Suppressor macrophage treated with lipopolysaccharide for 1 hour (primary cell): Measurements from ENCODE around the gene OR6C4.
"Not testable (repeated sequence)": the region's sequence is repeated elsewhere in the genome, so short reads cannot be mapped to it uniquely, and the experiment has no call there.

Experiments used
- DNase-seq, 3 donors: peaks; one replicate each; pipeline ENCODE4 v3.0.0-alpha.2; 2020 to 2022

OR6C4 gene

DNA sequence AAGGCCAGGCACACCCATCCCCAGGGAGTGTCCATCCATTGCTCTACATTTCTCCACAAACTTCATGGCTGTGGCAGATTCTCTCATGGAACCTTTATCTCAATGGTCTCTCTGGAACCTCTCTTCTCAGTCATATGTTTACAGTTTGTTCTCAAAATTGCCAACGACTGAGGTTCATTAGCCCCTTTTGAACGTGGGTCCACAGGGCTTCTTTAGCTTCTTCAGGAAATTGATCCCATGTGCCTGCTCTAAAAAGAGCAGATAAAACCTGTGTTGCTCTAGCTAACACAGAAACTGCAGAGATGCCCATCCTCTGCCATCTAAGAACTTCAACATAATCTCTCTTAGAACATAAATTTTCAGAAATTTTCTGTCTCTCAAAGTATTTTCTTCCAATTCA is at the start of gene OR6C4:
Gene OR6C4 (plus strand): TSS at position 301 of the 400 bp plus-strand sequence. CDS start 1,625 bp downstream, outside the sequence.
- DNase-seq = no peak

- DNase-seq = no peak
Measured at GRCh38 chr12:55499810-55500252, 49.6 kb upstream of the OR6C4 start.

DNA sequence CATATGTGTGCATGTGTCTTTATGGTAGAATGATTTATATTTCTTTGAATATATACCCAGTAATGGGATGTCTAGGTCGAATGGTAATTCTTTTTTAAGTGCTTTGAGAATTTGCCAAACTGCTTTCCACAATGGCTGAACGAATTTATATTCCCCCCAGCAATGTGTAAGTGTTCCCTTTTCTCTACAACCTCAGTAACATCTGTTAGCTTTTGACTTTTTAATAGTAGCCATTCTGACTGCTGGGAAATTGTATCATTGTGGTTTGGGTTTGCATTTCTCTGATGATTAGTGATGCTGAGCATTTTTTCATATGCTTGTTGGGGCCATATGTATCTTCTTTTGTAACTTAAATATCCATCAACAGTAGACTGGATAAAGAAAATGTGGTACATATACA is 47.8 kb upstream of the OR6C4 start:
- no peak for DNase-seq

- DNase-seq = no peak
Measured at GRCh38 chr12:55515696-55516095, 33.7 kb upstream of the OR6C4 start.

DNA sequence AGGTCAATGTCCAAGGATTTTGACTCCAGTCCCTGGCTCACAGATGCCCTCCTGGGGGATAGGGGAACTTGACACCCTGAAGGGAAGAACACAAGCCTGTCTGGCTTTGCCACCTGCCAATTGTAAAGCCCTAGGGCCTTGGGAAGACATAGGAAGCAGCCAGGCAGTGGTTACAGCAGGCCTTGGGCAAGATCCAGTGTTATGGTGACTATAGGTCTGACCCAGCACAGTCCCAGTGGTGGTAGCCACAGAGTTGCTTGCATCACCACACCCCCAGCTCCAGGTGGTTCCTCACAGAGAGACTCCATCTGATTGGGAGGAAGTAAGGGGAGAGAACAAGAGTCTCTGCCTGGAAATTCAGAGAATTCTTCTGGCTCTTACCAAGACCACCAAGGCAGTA is 33.0 kb upstream of the OR6C4 start:
- no peak for DNase-seq

GRCh38 chr12:55548235-55548634 is 1.2 kb upstream of the OR6C4 start:
- not testable (repeated sequence) for DNase-seq

GRCh38 chr12:55548756-55549155 is 646 bp upstream of the OR6C4 start:
- DNase-seq = no peak

- no peak for DNase-seq
Measured at GRCh38 chr12:55554296-55554695, 4.9 kb downstream of the OR6C4 start.

DNA sequence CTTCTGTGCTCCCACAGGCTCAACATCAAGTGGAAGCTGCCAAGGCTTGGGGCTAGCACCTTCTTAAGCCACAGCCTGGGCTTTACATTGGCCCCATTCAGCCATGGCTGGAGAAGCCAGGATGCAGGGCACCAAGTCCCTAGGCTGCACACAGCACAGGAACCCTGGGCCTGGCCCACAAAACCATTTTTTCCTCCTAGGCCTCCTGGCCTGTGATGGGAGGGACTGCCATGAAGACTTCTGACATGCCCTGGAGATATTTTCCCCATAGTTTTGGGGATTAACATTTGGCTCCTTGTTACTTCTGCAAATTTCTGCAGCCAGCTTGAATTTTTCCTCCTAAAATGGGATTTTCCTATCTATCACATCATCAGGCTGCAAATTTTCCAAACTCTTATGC is 20.7 kb downstream of the OR6C4 start:
- DNase-seq = not testable (repeated sequence)

- DNase-seq = not testable (repeated sequence)
Measured at GRCh38 chr12:55570689-55571088, 21.3 kb downstream of the OR6C4 start.

GRCh38 chr12:55572168-55572567 is 22.8 kb downstream of the OR6C4 start, which contains the start of gene OR2AP1:
Gene OR2AP1 (plus strand): TSS chr12:55572468. CDS start chr12:55574415, 1,947 bp downstream.
- DNase-seq = no peak

DNA sequence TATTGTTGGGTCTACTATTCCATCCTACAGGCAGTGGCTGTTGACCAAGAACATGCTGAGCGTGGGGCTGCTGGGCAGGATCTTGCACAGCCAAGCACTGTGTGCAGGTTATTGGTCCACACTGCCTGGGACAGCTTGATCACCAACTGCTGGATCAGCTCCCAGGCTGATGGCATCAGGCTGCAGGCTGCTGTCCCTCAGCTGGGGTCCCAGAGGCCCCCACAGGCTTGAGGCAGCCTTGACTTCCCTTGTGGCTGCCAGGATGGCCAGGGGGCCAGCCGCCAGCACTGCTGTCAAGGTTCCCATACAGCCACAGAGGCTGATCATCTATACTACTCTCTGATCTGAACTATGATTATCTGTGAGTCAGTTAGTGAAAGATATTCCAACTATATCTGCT is 32.7 kb downstream of the OR6C4 start:
- DNase-seq = no peak

DNA sequence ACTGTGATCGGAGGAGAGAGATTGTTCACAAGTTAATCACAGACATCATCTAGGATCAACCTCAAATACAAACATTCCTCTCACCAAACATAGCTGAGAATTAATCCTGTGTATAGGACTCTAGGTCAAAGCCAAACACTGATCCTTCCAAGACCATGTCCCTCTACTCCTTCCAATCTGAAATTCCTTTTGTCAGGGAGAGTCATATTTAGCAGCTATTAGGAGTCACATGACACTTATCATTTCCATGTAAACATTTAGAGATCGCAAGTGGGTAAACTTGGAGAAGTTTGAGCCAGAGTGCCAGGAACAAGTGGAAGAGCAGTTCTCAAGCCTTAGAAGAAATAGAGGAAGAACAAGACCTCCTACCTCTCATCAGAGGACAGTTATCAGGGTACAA is 36.4 kb downstream of the OR6C4 start:
- no peak for DNase-seq

DNA sequence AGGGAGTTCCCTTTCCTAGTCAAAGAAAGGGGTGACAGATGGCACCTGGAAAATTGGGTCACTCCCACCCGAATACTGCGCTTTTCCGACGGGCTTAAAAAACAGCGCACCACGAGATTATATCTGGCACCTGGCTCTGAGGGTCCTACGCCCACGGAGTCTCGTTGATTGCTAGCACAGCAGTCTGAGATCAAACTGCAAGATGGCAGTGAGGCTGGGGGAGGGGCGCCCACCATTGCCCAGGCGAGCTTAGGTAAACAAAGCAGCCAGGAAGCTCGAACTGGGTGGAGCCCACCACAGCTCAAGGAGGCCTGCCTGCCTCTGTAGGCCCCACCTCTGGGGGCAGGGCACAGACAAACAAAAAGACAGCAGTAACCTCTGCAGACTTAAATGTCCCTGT is 40.8 kb downstream of the OR6C4 start:
- not testable (repeated sequence) for DNase-seq
